ENCODE data around the gene SKIDA1.

DNA sequence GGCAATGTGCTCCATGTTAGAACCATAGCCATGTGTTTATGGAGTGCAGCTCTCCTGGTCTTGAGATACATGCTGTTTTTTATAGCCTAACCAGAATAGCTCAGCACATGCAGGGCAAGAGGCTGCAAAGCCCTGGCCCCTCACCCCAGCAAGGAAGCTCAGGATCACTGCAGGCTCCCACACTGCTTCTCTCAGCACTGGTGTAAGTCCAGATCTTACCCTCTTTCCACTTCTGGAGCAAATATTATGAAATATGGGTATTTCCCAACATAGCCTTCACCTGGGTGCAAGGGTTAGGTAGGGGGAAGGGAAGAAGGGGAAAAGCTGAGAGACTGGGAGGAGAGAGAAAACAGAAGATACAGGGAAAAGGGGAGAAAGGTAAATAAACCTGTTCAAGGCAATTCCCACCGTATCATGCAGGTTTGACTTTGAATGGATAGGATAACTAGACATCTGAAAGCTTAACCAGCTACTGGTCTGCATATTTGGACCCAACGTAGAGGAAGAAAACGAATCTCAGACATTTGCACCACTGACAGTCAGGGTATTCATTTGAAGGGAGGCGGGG, 19.7 kb downstream of the SKIDA1 start:
- TF ChIP-seq, protein P1, sequence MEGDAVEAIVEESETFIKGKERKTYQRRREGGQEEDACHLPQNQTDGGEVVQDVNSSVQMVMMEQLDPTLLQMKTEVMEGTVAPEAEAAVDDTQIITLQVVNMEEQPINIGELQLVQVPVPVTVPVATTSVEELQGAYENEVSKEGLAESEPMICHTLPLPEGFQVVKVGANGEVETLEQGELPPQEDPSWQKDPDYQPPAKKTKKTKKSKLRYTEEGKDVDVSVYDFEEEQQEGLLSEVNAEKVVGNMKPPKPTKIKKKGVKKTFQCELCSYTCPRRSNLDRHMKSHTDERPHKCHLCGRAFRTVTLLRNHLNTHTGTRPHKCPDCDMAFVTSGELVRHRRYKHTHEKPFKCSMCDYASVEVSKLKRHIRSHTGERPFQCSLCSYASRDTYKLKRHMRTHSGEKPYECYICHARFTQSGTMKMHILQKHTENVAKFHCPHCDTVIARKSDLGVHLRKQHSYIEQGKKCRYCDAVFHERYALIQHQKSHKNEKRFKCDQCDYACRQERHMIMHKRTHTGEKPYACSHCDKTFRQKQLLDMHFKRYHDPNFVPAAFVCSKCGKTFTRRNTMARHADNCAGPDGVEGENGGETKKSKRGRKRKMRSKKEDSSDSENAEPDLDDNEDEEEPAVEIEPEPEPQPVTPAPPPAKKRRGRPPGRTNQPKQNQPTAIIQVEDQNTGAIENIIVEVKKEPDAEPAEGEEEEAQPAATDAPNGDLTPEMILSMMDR (IDR thresholded peaks at IDR 0.05) = no peak
- no peak for TF ChIP-seq POLR2A (IDR thresholded peaks at IDR 0.05)
- TF ChIP-seq POLR2AphosphoS5 (IDR thresholded peaks at IDR 0.05) = no peak
- TF ChIP-seq EP300 (IDR thresholded peaks at IDR 0.05) = no peak
